CD4-positive, alpha-beta T cell treated with Interleukin-17A for 4 hours (primary cell): ENCODE data around the gene ZSCAN9.

Source experiments
- DNase-seq: peaks from one replicate; pipeline ENCODE4 v3.0.0-alpha.2; 2020; ENCODE audit warnings: mixed read lengths

ZSCAN9 gene

DNA sequence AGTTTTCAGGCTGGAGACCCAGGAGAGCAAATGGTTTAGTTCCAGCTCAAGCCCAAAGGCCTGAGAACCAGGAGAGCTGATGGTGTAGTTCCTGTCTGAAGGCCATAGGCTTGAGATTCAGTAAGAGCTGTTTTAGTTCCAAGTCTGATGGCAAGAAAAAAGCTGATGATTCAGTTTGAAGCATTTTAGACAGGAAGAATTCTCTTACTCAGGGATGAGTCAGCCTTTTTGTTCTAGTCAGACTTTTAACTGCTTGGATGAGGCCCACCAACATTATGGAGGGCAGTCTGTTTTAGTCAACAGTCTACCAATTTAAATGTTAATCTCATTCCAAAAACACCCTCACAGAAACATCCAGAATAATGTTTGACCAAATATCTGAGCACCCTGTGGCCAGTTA is 44.4 kb downstream of the ZSCAN9 start:
- DNase-seq, result no peak

DNA sequence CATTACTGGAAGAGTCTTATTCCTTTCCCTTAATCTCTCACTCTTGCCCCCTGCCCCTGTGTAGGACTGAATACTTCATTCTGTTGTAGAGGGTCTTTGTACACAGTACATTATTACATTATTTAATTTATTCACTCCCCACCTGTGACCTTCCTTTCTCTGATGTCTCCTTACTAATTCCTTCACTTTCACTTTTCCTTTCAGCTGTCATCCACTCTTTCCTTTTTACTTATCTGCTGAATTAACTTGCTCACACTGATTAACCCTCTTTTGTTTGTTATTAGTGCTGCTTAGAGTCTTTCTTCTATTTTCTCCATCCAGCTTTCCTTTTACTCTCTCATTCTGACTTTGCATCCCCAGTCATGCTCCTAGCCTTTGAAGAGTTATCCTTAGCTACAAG is 49.8 kb downstream of the ZSCAN9 start:
- no peak for DNase-seq

DNA sequence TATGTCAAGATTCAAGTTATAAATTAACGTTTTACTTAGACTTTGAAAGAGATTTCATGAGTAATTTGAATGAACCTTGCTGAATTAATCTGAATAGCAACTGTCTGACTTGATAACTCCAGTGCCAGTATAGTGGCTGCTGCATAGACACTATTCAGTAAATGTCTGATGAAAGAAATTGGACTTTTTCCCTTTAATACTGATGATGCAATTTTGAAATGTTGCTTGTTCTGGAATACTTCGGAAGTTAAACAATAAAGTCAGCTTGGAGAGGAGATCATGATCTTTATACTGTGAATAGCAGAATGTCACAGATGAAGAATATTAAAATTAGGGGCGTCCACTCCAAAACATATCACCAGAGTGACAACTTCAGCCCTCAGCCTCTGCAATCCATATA is 52.7 kb downstream of the ZSCAN9 start:
- DNase-seq, result no peak

DNA sequence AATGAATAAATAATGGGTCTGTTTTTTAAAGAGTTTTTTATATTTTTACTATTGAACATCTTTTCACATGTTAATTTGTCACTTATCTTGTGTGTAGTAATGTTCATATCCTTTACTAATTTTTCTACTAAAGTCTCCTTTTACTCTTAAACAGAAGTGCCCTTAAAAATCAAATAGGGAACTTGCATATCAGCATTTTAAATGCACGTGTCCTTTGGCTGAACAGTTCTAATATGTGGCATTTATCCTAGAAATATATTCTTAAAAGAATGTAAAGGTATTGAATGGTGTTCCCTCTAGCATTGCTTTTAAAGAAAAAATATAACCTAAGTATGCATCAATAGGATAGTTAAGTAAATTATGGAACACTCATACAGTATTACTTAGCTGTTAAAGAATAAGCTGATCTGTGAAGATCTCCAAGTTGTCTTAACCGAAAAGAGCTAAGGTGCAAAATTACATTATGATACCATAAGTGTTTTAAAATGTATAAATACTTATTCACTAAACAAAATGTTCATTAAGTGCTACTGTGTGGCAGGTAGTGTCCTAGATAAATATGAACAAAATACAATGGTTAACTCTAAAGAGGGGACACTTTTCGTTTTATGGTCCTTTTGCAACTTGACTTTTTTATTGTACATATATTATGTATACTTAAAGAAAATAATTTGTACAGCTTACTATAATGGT is 55.7 kb downstream of the ZSCAN9 start:
- no peak for DNase-seq

DNA sequence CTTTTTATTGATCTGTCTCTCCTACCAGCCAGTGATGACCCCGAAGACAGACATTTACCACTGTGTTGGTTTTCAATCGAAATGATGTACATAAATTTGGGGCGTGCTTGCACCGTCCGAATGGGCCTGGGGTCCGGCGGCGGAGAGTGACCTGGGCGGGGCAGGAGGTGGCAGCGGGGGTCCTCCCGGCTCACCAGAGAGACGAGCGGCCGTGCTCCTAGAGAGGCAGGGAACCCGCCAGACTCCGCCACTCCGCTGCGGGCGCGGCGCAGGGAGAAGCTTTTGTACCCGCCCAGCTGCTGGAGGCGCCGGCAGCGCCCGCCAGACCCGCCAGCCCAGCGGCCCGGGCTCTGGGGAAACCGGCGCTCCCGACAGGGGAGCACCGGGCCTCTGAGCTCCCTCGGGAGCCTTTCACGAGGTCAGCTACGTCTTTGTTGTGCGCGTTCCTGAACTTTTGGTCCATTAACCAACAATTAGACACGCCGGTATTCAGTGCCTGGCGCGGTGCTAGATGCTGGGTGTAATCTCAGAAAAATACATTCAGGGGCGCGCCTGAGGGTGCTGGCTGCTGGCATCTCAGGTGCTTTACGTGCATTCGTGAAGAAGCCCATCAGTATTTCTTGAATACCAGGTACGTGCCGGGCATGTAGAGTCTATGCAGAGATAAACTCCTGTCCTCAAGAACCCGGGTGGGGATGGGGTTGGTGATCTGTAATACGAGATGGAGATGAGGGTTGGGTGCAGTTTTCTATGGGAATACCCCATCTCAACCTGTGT is 56.4 kb downstream of the ZSCAN9 start, which contains the start of gene PGBD1:
PGBD1 (plus strand) TSS at position 285 of the 777 bp plus-strand sequence. CDS start 2,242 bp downstream, outside the sequence.
- peak; percentile 55 for DNase-seq

DNA sequence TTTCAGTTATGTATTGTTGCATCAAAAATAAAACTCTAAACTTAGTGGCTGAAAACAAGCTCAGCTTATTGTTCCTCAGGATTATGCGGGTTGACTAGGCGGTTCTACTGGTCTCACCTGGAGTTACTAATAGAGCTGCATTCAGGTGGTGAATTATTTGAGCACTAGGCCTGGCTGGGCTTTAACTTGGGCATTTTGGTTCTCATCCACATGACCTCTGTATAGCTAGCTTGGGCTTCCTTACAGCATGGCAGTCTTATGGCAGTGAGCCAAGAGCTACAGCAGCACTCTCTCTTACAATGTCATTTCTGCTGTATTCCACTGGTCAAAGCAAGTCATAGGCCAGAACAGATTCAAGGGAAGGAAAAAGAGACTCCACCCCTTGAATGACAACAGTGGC is 57.9 kb downstream of the ZSCAN9 start:
- DNase-seq, result no peak
